Measurements from ENCODE around the gene BICRA.

- TF ChIP-seq CTCF (IDR thresholded peaks at IDR 0.05) (no peak), POLR2A (IDR thresholded peaks at IDR 0.05) (no peak)
These were observed 5.0 kb downstream of the BICRA start for GRCh38 chr19:47614021-47614295.

Measured in testis (tissue), 2 donors.